ENCODE results near the gene PSKH1. TPM values are rescaled to one million over a fixed set of nuclear protein-coding genes. Genes with fewer than 3 reads are reported as not detected.

The PSKH1 gene
- total and polyA plus RNA-seq, 10 of the 15 experiments (the other 5 are each of a cell fraction or from before 2014, with no cell fraction given) = 0.63 to 20.4 (median 7.8) TPM

DNA sequence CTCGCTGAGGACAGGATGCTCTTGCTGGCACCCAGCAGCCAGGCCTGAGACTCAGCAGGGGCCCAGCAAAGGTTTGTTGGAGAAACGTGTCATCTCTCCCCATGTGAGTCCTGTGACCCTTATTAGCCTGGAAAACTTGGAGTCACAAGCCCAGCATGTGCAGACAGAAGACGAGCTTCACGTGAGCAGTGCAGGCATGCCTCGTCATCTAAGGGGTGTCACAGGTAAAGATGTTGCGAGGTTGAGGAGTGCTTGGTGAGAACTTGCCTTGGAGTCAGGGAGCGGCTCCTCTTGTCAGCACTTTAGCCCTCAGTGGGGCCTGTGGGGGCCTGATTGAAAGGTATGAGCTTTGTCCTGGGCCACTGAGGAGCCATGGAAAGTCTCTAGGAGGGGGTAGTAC lies 40.8 kb downstream of the PSKH1 start:
- peaks cover 5% of the 10 kb centered on the region for H3K4me1 ChIP-seq (ENCODE audit: control insufficient read depth, insufficient read depth, low read length)
- H3K4me2 ChIP-seq (ENCODE audit: control insufficient read depth, insufficient read depth) = no peak overlapping the region
- peaks cover 31% of the 10 kb centered on the region for H3K79me2 ChIP-seq (ENCODE audit: control insufficient read depth, insufficient read depth, low read length)
- H2AFZ ChIP-seq (ENCODE audit: control insufficient read depth, low read depth, low read length) = no peak overlapping the region
- ChIA-PET POLR2A (interaction anchor here (1.4 kb wide), 1 partner anchor 37 kb away, joined by 4 read pairs; no protein-coding TSS in a partner anchor), CTCF (interaction anchor here (1.3 to 3.5 kb wide), 4 partner anchors 50 to 266 kb away, joined by 3 to 15 read pairs (median 8); partner anchors contain the start of gene NRN1L), RAD21 (ENCODE audit: unreplicated experiment) (no interaction called here), SMC1A (ENCODE audit: uncharacterized antibody, unreplicated experiment) (interaction anchor here (1.2 kb wide), 1 partner anchor 101 kb away, joined by 3 read pairs; no protein-coding TSS in a partner anchor)
- H4K20me1 ChIP-seq (ENCODE audit: control insufficient read depth, insufficient read depth) = no peaks in the 10 kb centered on the region
- FAIRE-seq = no peak
- no peak overlapping the region for H3K27ac ChIP-seq (ENCODE audit: control insufficient read depth, insufficient read depth)
- in situ Hi-C loops (cut with MboI) = no loop called here
- H3K36me3 ChIP-seq (ENCODE audit: control insufficient read depth in 2 of 2, insufficient read depth in 2 of 2, low read length in 1 of 2) = peaks cover 21 to 30% of the 10 kb centered on the region in 2 experiments
- no peak for ATAC-seq
- intact Hi-C loops (cut with micrococcal nuclease; ENCODE audit: unreplicated experiment) = no loop called here
- TF ChIP-seq POLR2A (IDR thresholded peaks at IDR 0.05; ENCODE audit: low read depth, low read length) (peak; percentile 72), POU2F2 (IDR thresholded peaks at IDR 0.05; ENCODE audit: borderline replicate concordance, low read depth, low read length) (no peak), PML (IDR thresholded peaks at IDR 0.05; ENCODE audit: low read length) (0 out of 2 replicates have a peak, but pooled peaks have one; percentile 9), JUND (IDR thresholded peaks at IDR 0.05; ENCODE audit: low read depth, low read length) (no peak), PRDM15 (CRISPR knock-in tag; IDR thresholded peaks at IDR 0.05) (no peak), E2F8 (IDR thresholded peaks at IDR 0.05; ENCODE audit: low read depth, partially characterized antibody) (no peak), MYC (IDR thresholded peaks at IDR 0.05; ENCODE audit: insufficient read depth, insufficient read length, insufficient replicate concordance, low read length, severe bottlenecking) (no peak), POLR2AphosphoS5 (IDR thresholded peaks at IDR 0.05; ENCODE audit: low read length) (peak; percentile 29; the same call in 1 of the 2 replicates)
- H3K9ac ChIP-seq (ENCODE audit: control insufficient read depth, insufficient read depth, low read length) = no peak overlapping the region
- WGBS (ENCODE audit: insufficient coverage, insufficient replicate concordance, low lambda C conversion rate, missing lambda C conversion rate) = 98% methylated on average over 7 of the region's 7 CpGs
- no TSS peak for BruUV-seq (replicated peaks)
- H3K27me3 ChIP-seq (replicated peaks in 1 of 2; ENCODE audit: control insufficient read depth in 2 of 2, insufficient read depth in 2 of 2, low read length in 1 of 2) = no peaks in the 10 kb centered on the region
- DNase-seq (ENCODE audit: low read depth, low spot score) = no peak
- no peak overlapping the region for H3K4me3 ChIP-seq
- no peaks in the 10 kb centered on the region for H3K9me3 ChIP-seq (replicated peaks; ENCODE audit: control insufficient read depth, insufficient read depth, low read length)
